Activated T-helper 17 cell treated with anti-CD3 and anti-CD28 coated beads, Interleukin-2, amount 50 U/mL, for 72 hours (primary cell): ENCODE measurements around the gene TIMM13. TPM values are rescaled to one million over a fixed set of nuclear protein-coding genes. Genes with fewer than 3 reads are reported as not detected.
"Not testable (repeated sequence)": the region's sequence is repeated elsewhere in the genome, so short reads cannot be mapped to it uniquely, and the experiment has no call there.

Experiments used
- ATAC-seq: fragments of 150-1000 bp; cut with Tn5 transposase; replicated peaks from 2 replicates; pipeline ENCODE4 v1.10.0; 2021; ENCODE audit warnings: mild to moderate bottlenecking, moderate library complexity
- H3K27ac Mint-ChIP-seq: one replicate; pipeline ENCODE4 v1.8.0; 2022; ENCODE audit warnings: mixed read lengths
- H3K27me3 Mint-ChIP-seq: one replicate; pipeline ENCODE4 v1.8.0; 2022; ENCODE audit warnings: mixed read lengths
- H3K36me3 Mint-ChIP-seq: one replicate; pipeline ENCODE4 v1.8.0; 2022; ENCODE audit warnings: low read depth, mild to moderate bottlenecking, mixed read lengths
- H3K4me1 Mint-ChIP-seq: one replicate; pipeline ENCODE4 v1.8.0; 2022; ENCODE audit warnings: mixed read lengths
- H3K4me3 Mint-ChIP-seq: one replicate; pipeline ENCODE4 v1.8.0; 2022; ENCODE audit warnings: mild to moderate bottlenecking, mixed read lengths
- H3K9me3 Mint-ChIP-seq: one replicate; pipeline ENCODE4 v1.8.0; 2022; ENCODE audit warnings: mixed read lengths
- total RNA-seq, 2 donors: library from RNA; stranded (reverse); gene quantifications; one replicate each; pipeline ENCODE4 v1.2.3, GENCODE V29; 2022

Gene TIMM13
- total RNA-seq, 2 donors from 2014 or later: 51.0 to 140 TPM

GRCh38 chr19:2461751-2462634 is 34.6 kb upstream of the TIMM13 start:
- Mint-ChIP-seq H3K9me3 (no peaks in the 10 kb centered on the region), H3K27me3 (no peaks in the 10 kb centered on the region), H3K4me3 (peak overlapping the region; percentile 85), H3K36me3 (no peaks in the 10 kb centered on the region), H3K27ac (peak overlapping the region; percentile 23), H3K4me1 (no peaks in the 10 kb centered on the region)
- peak; percentile 84 for ATAC-seq

- no peak for ATAC-seq
- Mint-ChIP-seq H3K9me3 (no peaks in the 10 kb centered on the region), H3K36me3 (no peaks in the 10 kb centered on the region), H3K27me3 (no peaks in the 10 kb centered on the region), H3K27ac (no peak overlapping the region), H3K4me3 (peak overlapping the region; percentile 7), H3K4me1 (no peaks in the 10 kb centered on the region)
Measured at GRCh38 chr19:2460245-2460644, 32.9 kb upstream of the TIMM13 start.

GRCh38 chr19:2458776-2459175 is 31.4 kb upstream of the TIMM13 start:
- H3K4me1 Mint-ChIP-seq, H3K4me3 Mint-ChIP-seq, H3K36me3 Mint-ChIP-seq, H3K27ac Mint-ChIP-seq, H3K9me3 Mint-ChIP-seq, ATAC-seq, H3K27me3 Mint-ChIP-seq: not testable (repeated sequence)

- Mint-ChIP-seq H3K36me3 (no peaks in the 10 kb centered on the region), H3K9me3 (no peaks in the 10 kb centered on the region)
Measured at GRCh38 chr19:2458054-2458453, 30.7 kb upstream of the TIMM13 start.

GRCh38 chr19:2457394-2458037 is 30.1 kb upstream of the TIMM13 start:
- H3K27me3 Mint-ChIP-seq: no peaks in the 10 kb centered on the region
- H3K4me1 Mint-ChIP-seq: no peaks in the 10 kb centered on the region
- H3K4me3 Mint-ChIP-seq: peak overlapping the region; percentile 84
- H3K9me3 Mint-ChIP-seq: no peaks in the 10 kb centered on the region
- peak overlapping the region; percentile 51 for H3K27ac Mint-ChIP-seq
- H3K36me3 Mint-ChIP-seq: no peaks in the 10 kb centered on the region
- no peak for ATAC-seq

More at GRCh38 chr19:2458054-2458453, 30.7 kb upstream of the TIMM13 start:
- Mint-ChIP-seq H3K27ac (no peak overlapping the region), H3K4me1 (no peaks in the 10 kb centered on the region), H3K27me3 (no peaks in the 10 kb centered on the region), H3K4me3 (no peak overlapping the region)
- ATAC-seq: no peak

- Mint-ChIP-seq H3K36me3 (no peaks in the 10 kb centered on the region), H3K4me3 (peak overlapping the region; percentile 84), H3K27me3 (no peaks in the 10 kb centered on the region), H3K4me1 (no peaks in the 10 kb centered on the region), H3K9me3 (no peaks in the 10 kb centered on the region), H3K27ac (no peak overlapping the region)
- peak; percentile 49 for ATAC-seq
Measured at GRCh38 chr19:2455851-2456570, 28.6 kb upstream of the TIMM13 start.

GRCh38 chr19:2454962-2455850 is 27.8 kb upstream of the TIMM13 start:
- H3K4me3 Mint-ChIP-seq: peak overlapping the region; percentile 84
- H3K9me3 Mint-ChIP-seq: no peaks in the 10 kb centered on the region
- H3K27ac Mint-ChIP-seq: peak overlapping the region; percentile 73
- ATAC-seq: no peak
- H3K36me3 Mint-ChIP-seq: no peaks in the 10 kb centered on the region
- H3K4me1 Mint-ChIP-seq: no peaks in the 10 kb centered on the region
- H3K27me3 Mint-ChIP-seq: no peaks in the 10 kb centered on the region

GRCh38 chr19:2454199-2454961 is 27.0 kb upstream of the TIMM13 start:
- no peaks in the 10 kb centered on the region for H3K9me3 Mint-ChIP-seq
- H3K27ac Mint-ChIP-seq: peak overlapping the region; percentile 73
- H3K36me3 Mint-ChIP-seq: no peaks in the 10 kb centered on the region
- no peak for ATAC-seq
- no peaks in the 10 kb centered on the region for H3K4me1 Mint-ChIP-seq
- peak overlapping the region; percentile 84 for H3K4me3 Mint-ChIP-seq
- no peaks in the 10 kb centered on the region for H3K27me3 Mint-ChIP-seq

- Mint-ChIP-seq H3K27ac (no peak overlapping the region), H3K36me3 (no peaks in the 10 kb centered on the region), H3K9me3 (no peaks in the 10 kb centered on the region), H3K4me1 (no peaks in the 10 kb centered on the region), H3K4me3 (no peak overlapping the region), H3K27me3 (no peaks in the 10 kb centered on the region)
- ATAC-seq: no peak
Measured at GRCh38 chr19:2453431-2454025, 26.1 kb upstream of the TIMM13 start.

- Mint-ChIP-seq H3K9me3 (no peaks in the 10 kb centered on the region), H3K4me1 (no peaks in the 10 kb centered on the region), H3K27me3 (no peaks in the 10 kb centered on the region), H3K27ac (no peak overlapping the region), H3K4me3 (no peak overlapping the region), H3K36me3 (no peaks in the 10 kb centered on the region)
- ATAC-seq: no peak
Measured at GRCh38 chr19:2451741-2452140, 24.4 kb upstream of the TIMM13 start.

GRCh38 chr19:2451138-2451537 is 23.8 kb upstream of the TIMM13 start:
- ATAC-seq: no peak
- Mint-ChIP-seq H3K27me3 (no peaks in the 10 kb centered on the region), H3K4me3 (no peak overlapping the region), H3K27ac (no peak overlapping the region), H3K9me3 (no peaks in the 10 kb centered on the region), H3K4me1 (no peaks in the 10 kb centered on the region), H3K36me3 (no peaks in the 10 kb centered on the region)

- no peak for ATAC-seq
- no peak overlapping the region for H3K4me3 Mint-ChIP-seq
- H3K27ac Mint-ChIP-seq: no peak overlapping the region
- H3K36me3 Mint-ChIP-seq: peaks cover 5% of the 10 kb centered on the region
- no peaks in the 10 kb centered on the region for H3K27me3 Mint-ChIP-seq
- H3K9me3 Mint-ChIP-seq: no peaks in the 10 kb centered on the region
- no peaks in the 10 kb centered on the region for H3K4me1 Mint-ChIP-seq
Measured at GRCh38 chr19:2449019-2449418, 21.6 kb upstream of the TIMM13 start.

- no peak for ATAC-seq
- Mint-ChIP-seq H3K27me3 (no peaks in the 10 kb centered on the region), H3K4me3 (no peak overlapping the region), H3K27ac (peak overlapping the region; percentile 16), H3K9me3 (no peaks in the 10 kb centered on the region), H3K36me3 (peaks cover 21% of the 10 kb centered on the region), H3K4me1 (no peaks in the 10 kb centered on the region)
Measured at GRCh38 chr19:2446381-2446780, 19.0 kb upstream of the TIMM13 start.
